Esophagus muscularis mucosa (tissue), 4 donors: ENCODE data around the gene IFT88.

Experiments
- CTCF ChIP-seq, 3 experiments: fragments of 200-600 bp in 2 of 3; fragments of 450-650 bp in 1 of 3; sonication (generic) in 2 of 3; IDR thresholded peaks; one replicate each; pipeline ENCODE4 v1.5.1; 2017 to 2019; ENCODE audit warnings: antibody characterized with exemption in 3 of 3, mild to moderate bottlenecking in 2 of 3, moderate library complexity in 1 of 3
- EP300 ChIP-seq: sonication (generic); formaldehyde crosslinking; IDR thresholded peaks from one replicate; pipeline ENCODE4 v1.6.1; 2017; ENCODE audit warnings: antibody characterized with exemption
- POLR2A ChIP-seq: fragments of 450-650 bp; IDR thresholded peaks from one replicate; pipeline ENCODE4 v1.6.1; 2017; ENCODE audit warnings: antibody characterized with exemption, moderate library complexity, mild to moderate bottlenecking, low read depth
- POLR2AphosphoS5 ChIP-seq, 2 donors: sonication (generic); formaldehyde crosslinking; IDR thresholded peaks; one replicate each; pipeline ENCODE4 v1.6.1; 2017; ENCODE audit warnings: antibody characterized with exemption in 2 of 2

- no peak for TF ChIP-seq CTCF (IDR thresholded peaks at IDR 0.05)
- TF ChIP-seq POLR2AphosphoS5 (IDR thresholded peaks at IDR 0.05), result peak; percentile 77
- TF ChIP-seq POLR2A, result no peak
- TF ChIP-seq EP300, result no peak
Observed at GRCh38 chr13:20566898-20567874, at the start of gene IFT88.
